Inferior parietal cortex (tissue), 1 donor: ENCODE results near the gene HNRNPC.
A peak's percentile ranks its signal among the peaks of the same experiment; 100 is the strongest.
"Not testable (repeated sequence)": the region's sequence is repeated elsewhere in the genome, so short reads cannot be mapped to it uniquely, and the experiment has no call there.

Source experiments
- DNase-seq: peaks from one replicate; pipeline ENCODE4 v3.0.0-alpha.2; 2016; ENCODE audit errors: extremely low spot score

The HNRNPC gene

DNA sequence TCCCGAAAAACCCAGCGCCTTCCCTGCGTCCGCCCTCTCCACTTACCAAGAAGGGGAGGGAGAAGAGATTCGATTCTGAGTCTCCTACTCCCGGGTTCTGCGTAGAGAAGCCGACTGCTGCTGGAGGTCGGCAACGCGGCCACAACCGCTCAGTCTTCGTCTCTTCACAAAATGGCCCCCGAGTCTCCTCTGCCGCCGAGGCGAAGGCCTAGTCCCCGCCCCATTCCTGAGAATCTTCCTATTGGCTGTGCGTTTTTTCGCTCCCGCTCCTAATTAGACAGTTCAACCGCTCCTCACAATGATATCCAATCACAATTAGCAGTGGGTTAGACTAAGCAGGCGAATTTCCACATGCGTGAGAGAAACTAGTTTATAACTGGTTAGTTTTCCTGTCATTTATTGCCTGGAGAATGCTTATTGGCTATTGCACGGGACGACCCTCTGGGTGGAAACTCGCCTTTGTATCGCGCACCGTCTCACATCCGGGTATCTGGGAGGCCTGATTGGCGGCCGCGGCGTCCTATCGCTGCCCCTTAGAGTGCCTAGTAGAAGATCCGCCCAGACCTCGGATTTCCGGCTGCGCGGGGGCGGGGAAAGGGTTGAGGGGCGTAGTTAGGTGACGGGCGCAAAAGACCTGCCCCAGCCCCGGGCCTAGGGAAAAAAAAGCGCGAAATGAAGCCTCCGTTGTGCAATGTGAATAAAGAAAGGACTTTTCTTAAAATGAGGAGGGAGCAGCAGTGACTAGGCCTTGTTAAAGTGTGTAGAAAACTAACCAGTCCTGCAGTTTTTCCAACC, at the start of gene HNRNPC:
TSS of gene HNRNPC (minus strand) at position 191 of the 795 bp plus-strand sequence. CDS start 35,249 bp downstream, outside the sequence.
- DNase-seq, result peak; percentile 100

DNA sequence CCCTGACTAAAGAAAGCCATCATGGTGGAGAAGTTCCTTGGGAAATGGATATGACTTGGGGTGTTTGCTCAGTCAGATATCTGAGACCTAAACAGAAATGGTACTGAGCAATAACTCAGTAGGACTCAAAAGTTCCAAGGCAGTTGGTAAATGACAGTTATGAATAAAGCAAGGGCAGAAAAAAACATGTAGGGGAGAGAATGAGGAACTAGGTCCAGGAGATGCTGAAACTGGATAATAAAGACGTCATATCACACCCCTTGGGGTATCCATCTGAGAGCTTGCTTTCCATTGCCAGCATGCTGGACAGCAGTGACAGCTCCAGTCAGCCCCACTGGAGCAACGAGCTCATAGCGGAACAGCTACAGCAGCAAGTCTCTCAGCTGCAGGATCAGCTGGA, 48.2 kb upstream of the HNRNPC start:
- no peak for DNase-seq

DNA sequence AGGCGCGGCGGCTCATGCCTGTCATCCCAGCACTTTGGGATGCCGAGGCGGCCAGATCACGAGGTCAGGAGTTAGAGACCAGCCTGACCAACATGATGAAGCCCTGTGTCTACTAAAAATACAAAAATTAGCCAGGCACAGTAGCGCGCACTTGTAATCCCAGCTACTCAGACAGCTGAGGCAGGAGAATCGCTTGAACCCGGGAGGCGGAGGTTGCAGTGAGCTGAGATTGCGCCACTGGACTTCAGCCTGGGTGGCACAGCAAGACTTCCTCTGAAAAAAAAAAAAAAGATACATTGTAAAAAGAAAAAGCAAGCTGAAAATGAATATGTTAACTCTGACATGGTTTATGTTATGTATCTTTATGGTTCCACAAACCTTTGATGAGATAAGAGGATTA, 44.3 kb upstream of the HNRNPC start:
- no peak for DNase-seq

DNA sequence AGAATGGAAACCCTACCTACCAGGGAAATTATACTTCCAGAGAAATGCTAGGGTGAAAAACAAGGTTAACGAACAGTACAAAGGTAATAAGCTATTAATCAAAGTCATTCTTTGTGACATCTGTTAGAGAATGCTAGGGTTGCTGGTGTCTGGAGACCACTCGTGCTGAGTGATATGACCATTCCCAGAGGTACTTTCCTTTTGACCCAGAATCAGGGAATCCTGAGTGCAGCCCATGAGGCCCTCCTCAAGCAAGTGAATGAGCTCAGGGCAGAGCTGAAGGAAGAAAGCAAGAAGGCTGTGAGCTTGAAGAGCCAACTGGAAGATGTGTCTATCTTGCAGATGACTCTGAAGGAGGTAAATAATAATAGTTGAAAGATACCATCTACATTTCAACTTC, 42.4 kb upstream of the HNRNPC start:
- no peak for DNase-seq

- DNase-seq, result no peak
Measured at GRCh38 chr14:21309956-21310355, 40.7 kb upstream of the HNRNPC start.

GRCh38 chr14:21309238-21309636, 40.0 kb upstream of the HNRNPC start:
- no peak for DNase-seq

- DNase-seq, result peak; percentile 66
Measured at GRCh38 chr14:21308479-21309237, 39.4 kb upstream of the HNRNPC start.

DNA sequence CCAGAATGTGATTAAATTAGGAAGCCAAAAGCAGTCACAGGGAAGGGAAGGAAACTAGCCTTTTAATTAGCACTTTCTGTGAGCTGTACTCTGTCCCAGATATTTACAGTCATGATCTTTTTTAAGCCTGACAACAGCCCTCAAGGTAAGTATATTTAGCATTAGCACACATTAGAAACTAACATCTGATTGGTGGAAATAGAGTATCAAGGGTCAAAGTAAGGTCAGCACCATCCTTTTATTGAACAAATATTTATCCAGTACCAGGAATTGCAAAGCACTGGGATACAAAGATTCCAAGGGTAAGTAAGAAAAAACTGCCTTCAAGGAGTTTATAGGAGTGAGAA, 38.9 kb upstream of the HNRNPC start:
- no peak for DNase-seq

DNA sequence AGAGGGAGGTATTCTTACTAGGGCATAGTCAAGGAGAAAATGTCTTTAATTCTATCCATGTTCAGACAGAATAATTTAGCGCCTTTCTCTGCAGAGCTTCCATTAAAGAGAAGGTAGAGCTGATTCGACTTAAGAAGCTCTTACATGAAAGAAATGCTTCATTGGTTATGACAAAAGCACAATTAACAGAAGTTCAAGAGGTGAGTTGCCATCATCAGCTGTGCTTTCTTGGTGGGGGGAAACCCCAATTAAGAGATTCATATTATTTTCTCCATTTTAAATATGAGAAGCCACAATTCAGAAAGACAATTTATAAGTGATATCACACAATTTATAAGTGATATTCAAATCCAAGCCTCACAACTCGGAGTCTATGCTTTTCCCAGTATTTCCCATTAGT, 38.4 kb upstream of the HNRNPC start:
- DNase-seq, result no peak

DNA sequence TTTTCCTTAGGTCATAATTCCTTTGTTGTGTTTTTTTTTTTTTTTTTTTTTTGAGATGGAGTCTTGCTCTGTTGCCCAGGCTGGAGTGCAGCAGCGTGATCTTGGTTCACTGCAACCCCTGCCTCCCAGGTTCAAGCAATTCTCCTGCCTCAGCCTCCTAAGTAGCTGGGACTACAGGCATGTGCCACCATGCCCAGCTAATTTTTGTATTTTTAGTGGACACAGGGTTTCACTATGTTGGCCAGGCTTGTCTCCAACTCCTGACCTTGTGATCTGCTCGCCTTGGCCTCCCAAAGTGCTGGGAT, 33.5 kb upstream of the HNRNPC start:
- not testable (repeated sequence) for DNase-seq

GRCh38 chr14:21302013-21302835, 33.0 kb upstream of the HNRNPC start:
- DNase-seq, result no peak

- no peak for DNase-seq
Measured at GRCh38 chr14:21300892-21301291, 31.6 kb upstream of the HNRNPC start.

DNA sequence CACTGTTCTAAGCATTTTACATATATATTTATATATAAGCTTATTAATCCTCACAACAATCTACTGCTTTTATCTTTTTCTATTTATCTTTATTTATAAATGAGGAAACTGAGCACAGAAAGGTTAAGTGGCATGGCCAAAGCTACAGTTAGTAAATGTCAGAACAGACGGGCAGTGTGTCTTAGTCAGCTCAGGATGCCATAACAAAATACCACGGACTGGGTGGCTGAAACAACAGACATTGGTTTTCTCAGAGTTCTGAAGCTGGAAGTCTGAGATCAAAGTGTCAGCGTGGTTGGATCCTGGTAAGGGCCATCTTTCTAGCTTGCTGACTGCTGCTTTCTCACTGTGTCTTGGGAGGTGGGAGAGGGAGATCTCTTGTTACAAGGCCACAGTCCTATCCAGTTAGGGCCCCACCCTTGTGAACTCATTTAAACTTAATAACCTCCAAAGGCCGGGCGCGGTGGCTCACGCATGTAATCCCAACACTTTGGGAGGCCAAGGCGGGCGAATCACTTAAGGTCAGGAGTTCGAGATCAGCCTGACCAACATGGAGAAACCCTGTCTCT, 30.4 kb upstream of the HNRNPC start:
- no peak for DNase-seq

DNA sequence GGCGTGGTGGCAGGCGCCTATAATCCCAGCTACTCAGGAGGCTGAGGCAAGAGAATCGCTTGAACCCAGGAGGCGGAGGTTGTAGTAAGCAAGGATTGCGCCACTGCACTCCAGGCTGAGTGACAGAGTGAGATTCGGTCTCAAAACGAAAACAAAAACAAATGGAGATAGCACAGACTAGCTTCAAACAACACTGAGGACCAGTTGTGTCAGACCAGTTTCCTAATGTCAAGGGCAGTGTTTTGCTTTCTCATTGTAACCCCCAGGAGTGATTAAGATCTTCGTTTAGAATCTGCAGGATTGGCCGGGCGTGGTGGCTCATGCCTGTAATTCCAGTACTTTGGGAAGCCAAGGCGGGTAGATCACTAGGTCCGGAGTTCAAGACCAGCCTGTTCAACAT, 29.1 kb upstream of the HNRNPC start:
- DNase-seq, result no peak

- not testable (repeated sequence) for DNase-seq
Measured at GRCh38 chr14:21294026-21294425, 24.8 kb upstream of the HNRNPC start.

- no peak for DNase-seq
Measured at GRCh38 chr14:21287168-21287567, 17.9 kb upstream of the HNRNPC start.

DNA sequence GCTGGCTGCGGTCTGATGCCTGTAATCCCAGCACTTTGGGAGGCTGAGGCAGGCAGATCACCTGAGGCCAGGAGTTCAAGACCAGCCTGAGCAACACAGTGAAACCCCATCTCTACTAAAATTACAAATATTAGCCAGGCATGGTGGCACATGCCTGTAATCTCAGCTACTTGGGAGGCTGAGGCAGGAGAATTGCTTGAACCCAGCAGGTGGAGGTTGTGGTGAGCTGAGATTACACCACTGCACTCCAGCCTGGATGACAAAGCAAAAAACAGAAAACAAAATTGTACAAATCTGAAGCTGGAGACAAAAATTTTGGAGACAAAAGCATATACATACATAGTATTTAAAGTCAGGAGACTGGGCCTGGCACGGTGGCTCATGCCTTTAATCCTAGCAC, 17.3 kb upstream of the HNRNPC start:
- not testable (repeated sequence) for DNase-seq

DNA sequence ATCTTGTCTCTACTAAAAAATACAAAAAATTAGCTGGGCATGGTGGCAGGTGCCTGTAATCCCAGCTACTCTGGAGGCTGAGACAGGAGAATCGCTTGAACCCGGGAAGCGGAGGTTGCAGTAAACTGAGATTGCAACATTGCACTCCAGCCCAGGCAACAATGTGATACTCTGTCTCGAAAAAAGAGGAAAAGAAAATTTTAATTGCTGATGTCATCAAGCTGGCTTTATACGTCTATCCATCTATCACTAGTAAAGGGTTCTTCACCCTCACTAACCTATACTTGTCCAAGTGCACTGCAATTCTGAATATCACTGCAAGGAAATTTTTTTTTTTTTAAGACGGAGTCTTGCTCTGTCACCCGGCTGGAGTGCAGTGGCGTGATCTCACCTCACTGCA, 12.7 kb upstream of the HNRNPC start:
- DNase-seq, result not testable (repeated sequence)

- no peak for DNase-seq
Measured at GRCh38 chr14:21279783-21280182, 10.5 kb upstream of the HNRNPC start, which contains the start of gene RPGRIP1. TSS of gene RPGRIP1 (plus strand) at chr14:21280083. CDS start at chr14:21287977, 7,894 bp downstream.

GRCh38 chr14:21278632-21279031, 9.4 kb upstream of the HNRNPC start:
- DNase-seq, result no peak

GRCh38 chr14:21275261-21275858, 6.1 kb upstream of the HNRNPC start:
- DNase-seq, result no peak

DNA sequence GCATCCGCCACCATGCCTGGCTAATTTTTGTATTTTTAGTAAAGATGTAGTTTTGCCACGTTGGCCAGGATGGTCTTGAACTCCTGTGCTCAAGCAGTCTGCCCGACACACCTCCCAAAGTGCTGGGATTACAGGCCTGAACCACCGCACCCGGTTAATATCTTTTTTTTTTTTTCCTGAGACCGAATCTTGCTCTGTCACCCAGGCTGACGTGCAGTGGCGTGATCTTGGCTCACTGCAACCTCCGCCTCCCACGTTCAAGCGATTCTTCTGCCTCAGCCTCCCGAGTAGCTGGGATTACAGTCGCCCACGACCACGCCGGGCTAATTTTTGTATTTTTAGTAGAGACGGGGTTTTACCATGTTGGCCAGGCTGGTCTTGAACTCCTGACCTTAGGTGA, 3.4 kb upstream of the HNRNPC start:
- not testable (repeated sequence) for DNase-seq
